ENCODE measurements around the gene ARMC7.
"Not testable (repeated sequence)": the region's sequence is repeated elsewhere in the genome, so short reads cannot be mapped to it uniquely, and the experiment has no call there.

Gene ARMC7

GRCh38 chr17:75155191-75155601 lies 45.4 kb downstream of the ARMC7 start:
- DNase-seq, result peak; percentile 39

GRCh38 chr17:75158480-75158879 lies 48.7 kb downstream of the ARMC7 start:
- DNase-seq, result not testable (repeated sequence)

- DNase-seq, result no peak
Observed at GRCh38 chr17:75159196-75160031, 49.6 kb downstream of the ARMC7 start.

GRCh38 chr17:75160211-75160610 lies 50.4 kb downstream of the ARMC7 start:
- DNase-seq, result no peak

- no peak for DNase-seq
Observed at GRCh38 chr17:75163074-75163473, 53.3 kb downstream of the ARMC7 start.

- not testable (repeated sequence) for DNase-seq
Observed at GRCh38 chr17:75164606-75165005, 54.8 kb downstream of the ARMC7 start.

- no peak for DNase-seq
Observed at GRCh38 chr17:75168998-75169397, 59.2 kb downstream of the ARMC7 start.

GRCh38 chr17:75173526-75173925 lies 63.8 kb downstream of the ARMC7 start:
- no peak for DNase-seq

GRCh38 chr17:75174996-75175395 lies 65.2 kb downstream of the ARMC7 start:
- DNase-seq, result no peak

- no peak for DNase-seq
Observed at GRCh38 chr17:75176625-75177024, 66.9 kb downstream of the ARMC7 start.

- DNase-seq, result no peak
Observed at GRCh38 chr17:75178453-75178852, 68.7 kb downstream of the ARMC7 start.
